SJSA1 (cell line): Measurements from ENCODE around the gene NLGN4Y. TPM values are rescaled to one million over a fixed set of nuclear protein-coding genes. Genes with fewer than 3 reads are reported as not detected.
"Not testable (repeated sequence)": the region's sequence is repeated elsewhere in the genome, so short reads cannot be mapped to it uniquely, and the experiment has no call there.

Experiments used
- DNase-seq, 2 experiments: peaks; one replicate each; pipeline ENCODE4 v3.0.0-alpha.2; 2015 to 2020; ENCODE audit warnings: low spot score in 2 of 2, low read depth in 1 of 2
- H3K27ac ChIP-seq: fragments of 250-450 bp; sonication (Bioruptor Pico); 2 replicates; pipeline ENCODE4 v1.5.1; 2020; ENCODE audit warnings: mild to moderate bottlenecking, moderate library complexity
- H3K27me3 ChIP-seq: fragments of 250-450 bp; sonication (Bioruptor Pico); replicated peaks from 2 replicates; pipeline ENCODE4 v1.5.1; 2020; ENCODE audit warnings: mild to moderate bottlenecking, moderate library complexity
- H3K36me3 ChIP-seq: fragments of 250-450 bp; sonication (Bioruptor Pico); 2 replicates; pipeline ENCODE4 v1.5.1; 2020; ENCODE audit warnings: mild to moderate bottlenecking
- H3K4me1 ChIP-seq: fragments of 250-450 bp; sonication (Bioruptor Pico); replicated peaks from 2 replicates; pipeline ENCODE4 v1.6.1; 2021; ENCODE audit warnings: mild to moderate bottlenecking
- H3K4me3 ChIP-seq: fragments of 250-450 bp; sonication (Bioruptor Pico); 2 replicates; pipeline ENCODE4 v1.5.1; 2020; ENCODE audit warnings: mild to moderate bottlenecking
- H3K9me3 ChIP-seq: fragments of 250-450 bp; sonication (Bioruptor Pico); replicated peaks from 2 replicates; pipeline ENCODE4 v1.5.1; 2020; ENCODE audit warnings: mild to moderate bottlenecking
- total RNA-seq: library from RNA; depleted of rRNA; stranded (reverse); fragments of >200 nt; shearing (Covaris generic); gene quantifications from 2 replicates; pipeline ENCODE4 v1.2.3, GENCODE V29; 2014

NLGN4Y gene
- total RNA-seq, 1 experiment from 2014 or later, result 12.4 TPM

DNA sequence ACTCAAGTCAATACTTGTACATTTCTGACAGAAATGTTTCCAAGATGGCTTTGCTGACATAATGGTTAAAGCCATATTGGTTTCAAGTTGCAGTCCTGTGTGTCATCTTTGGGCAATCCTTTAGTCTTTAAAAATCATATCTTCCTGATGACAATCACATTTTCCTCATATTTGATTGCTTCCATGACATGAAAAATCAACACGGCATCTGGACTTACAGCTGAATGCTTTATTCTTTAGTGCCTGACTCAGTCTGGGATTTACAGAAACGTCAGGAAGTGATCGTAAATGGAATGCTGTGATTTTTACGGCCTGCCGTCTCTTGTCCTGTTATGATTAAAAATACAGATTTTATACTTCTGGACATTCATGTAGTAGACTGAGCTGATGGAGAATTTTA is 304.2 kb downstream of the NLGN4Y start:
- H3K27ac ChIP-seq, result peak overlapping the region; percentile 78
- H3K4me1 ChIP-seq, result peaks cover 18% of the 10 kb centered on the region
- no peaks in the 10 kb centered on the region for H3K9me3 ChIP-seq
- no peaks in the 10 kb centered on the region for H3K27me3 ChIP-seq
- no peak overlapping the region for H3K4me3 ChIP-seq
- no peaks in the 10 kb centered on the region for H3K36me3 ChIP-seq
- DNase-seq, result peak; percentile 33 to 34

DNA sequence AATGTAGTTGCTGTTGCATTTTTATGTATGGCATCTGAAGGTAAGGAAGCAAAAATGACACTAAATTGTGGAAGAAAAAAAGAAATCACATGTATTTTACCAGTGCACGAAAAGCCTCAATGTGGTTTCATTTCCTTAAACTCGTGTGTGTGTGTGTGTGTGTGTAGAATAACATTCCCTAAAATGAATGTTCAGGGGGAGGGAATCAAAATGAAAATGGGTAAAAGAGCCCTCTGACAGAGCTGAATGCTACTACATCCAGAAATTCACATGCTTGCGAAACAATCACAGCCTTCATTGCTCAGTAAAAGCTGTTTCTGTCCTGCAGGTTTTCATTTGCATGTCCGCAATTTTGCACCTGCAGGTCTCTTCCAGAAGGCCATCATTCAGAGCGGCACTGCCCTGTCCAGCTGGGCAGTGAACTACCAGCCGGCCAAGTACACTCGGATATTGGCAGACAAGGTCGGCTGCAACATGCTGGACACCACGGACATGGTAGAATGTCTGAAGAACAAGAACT is 305.1 kb downstream of the NLGN4Y start:
- DNase-seq, result no peak
- Histone ChIP-seq H3K9me3 (no peaks in the 10 kb centered on the region), H3K27ac (peak overlapping the region; percentile 78), H3K4me3 (no peak overlapping the region), H3K4me1 (peaks cover 27% of the 10 kb centered on the region), H3K27me3 (no peaks in the 10 kb centered on the region), H3K36me3 (no peaks in the 10 kb centered on the region)

DNA sequence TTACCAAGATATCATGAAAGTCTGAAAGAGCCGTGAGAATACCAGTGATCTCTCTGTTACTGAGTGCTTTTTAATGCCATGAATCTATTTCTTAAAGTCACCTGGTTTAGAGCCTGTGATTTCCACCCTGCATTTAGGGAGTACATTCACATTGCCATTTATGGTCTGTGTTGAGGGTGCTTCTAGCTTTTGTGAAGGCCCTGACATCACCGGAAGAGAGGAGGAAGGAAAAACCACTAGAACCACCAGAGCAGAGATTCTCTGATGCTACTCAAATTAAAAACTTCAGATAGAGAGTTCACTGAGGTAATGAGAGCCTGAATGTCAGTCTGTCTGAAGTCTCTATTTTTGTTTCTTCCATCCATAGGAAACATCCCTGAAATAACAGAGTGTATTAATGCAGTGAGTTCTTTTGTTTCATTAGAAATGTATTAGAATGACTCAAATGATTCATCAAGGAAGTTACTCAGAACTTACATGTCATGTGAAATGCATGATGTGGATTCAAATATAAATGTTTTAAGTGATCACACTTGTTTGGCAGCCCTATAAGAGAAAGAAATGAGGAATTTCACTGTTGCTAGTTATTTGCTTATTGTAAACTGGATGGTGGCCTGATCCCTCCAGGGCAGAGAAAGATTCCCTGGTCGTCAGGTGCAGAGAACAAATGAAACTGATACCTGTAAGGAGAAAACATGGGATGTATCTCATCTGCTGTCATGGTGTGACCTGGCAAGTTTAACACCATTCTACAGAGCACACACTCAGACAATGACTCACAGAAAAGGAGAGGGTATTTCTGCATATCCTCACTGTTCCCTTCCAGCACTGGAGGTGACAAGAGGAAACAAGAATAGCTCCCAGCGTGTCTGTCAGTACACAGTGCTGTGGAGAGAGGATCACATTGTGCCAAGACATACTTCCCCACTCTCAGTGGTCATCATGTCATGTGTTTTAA is 310.1 kb downstream of the NLGN4Y start:
- Histone ChIP-seq H3K36me3 (no peaks in the 10 kb centered on the region), H3K9me3 (no peaks in the 10 kb centered on the region), H3K27me3 (no peaks in the 10 kb centered on the region), H3K27ac (peak overlapping the region; percentile 92), H3K4me3 (no peak overlapping the region), H3K4me1 (peaks cover 24% of the 10 kb centered on the region)
- peak; percentile 38 to 57 for DNase-seq

DNA sequence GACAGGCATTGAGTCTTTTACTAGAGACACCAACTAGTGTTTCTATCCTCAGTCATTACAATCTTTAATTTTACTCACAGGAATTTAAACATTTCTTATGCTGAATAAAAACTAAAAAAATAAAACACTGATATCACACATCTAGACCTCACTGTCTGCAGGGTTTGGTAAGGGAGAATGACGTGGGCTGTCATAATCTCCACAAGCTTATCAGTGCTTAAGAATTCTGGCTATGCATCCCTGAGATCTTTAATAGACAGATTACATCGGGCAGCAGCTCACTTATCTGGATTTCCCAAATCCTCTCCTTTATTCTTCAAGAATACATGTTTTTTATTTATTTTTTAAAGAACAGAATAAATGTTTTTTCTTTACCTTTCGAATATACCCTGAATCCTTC is 313.1 kb downstream of the NLGN4Y start:
- Histone ChIP-seq H3K36me3 (no peaks in the 10 kb centered on the region), H3K27ac (no peak overlapping the region), H3K9me3 (no peaks in the 10 kb centered on the region), H3K4me1 (peaks cover 24% of the 10 kb centered on the region), H3K4me3 (no peak overlapping the region), H3K27me3 (no peaks in the 10 kb centered on the region)
- no peak for DNase-seq

DNA sequence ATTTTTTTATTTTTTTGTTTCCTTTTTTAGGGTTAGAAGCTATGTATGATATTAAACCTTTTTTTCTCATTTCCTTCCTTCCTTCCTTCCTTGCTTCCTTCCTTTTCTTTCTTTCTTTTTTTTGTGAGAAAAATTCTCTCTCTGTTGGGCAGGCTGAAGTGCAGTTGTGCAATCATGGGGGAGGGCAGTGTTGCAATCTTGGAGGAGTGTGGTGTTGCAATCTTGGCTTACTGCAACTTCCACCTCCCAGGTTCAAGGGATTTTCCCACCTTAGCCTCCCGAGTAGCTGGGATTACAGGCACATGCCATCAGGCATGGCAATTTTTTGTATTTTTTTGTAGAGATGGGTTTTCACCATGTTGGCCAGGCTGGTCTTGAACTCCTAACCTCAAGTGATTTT is 326.4 kb downstream of the NLGN4Y start:
- H3K36me3 ChIP-seq, result no peaks in the 10 kb centered on the region
- H3K4me1 ChIP-seq, result no peaks in the 10 kb centered on the region
- no peak overlapping the region for H3K4me3 ChIP-seq
- H3K27me3 ChIP-seq, result no peaks in the 10 kb centered on the region
- H3K27ac ChIP-seq, result no peak overlapping the region
- DNase-seq, result no peak
- no peaks in the 10 kb centered on the region for H3K9me3 ChIP-seq

DNA sequence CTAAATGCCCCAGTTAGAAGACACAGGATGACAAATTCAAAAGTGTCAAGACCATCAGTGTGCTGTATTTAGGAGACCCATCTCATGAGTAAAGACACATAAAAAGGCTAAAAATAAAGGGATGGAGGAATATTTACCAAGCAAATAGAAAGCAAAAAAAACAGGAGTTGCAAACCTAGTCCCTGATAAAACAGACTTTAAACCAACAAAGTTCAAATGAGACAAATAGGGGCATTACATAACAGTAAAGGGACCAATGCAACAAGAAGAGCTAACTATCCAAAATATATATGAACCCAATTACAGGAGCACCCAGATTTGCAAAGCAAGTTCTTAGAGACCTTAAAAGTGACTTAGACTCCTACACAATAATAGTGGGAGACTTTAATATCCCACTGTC is 336.1 kb downstream of the NLGN4Y start:
- H3K27ac ChIP-seq, result no peak overlapping the region
- DNase-seq, result no peak
- H3K27me3 ChIP-seq, result no peaks in the 10 kb centered on the region
- no peaks in the 10 kb centered on the region for H3K4me1 ChIP-seq
- H3K9me3 ChIP-seq, result no peaks in the 10 kb centered on the region
- no peak overlapping the region for H3K4me3 ChIP-seq
- H3K36me3 ChIP-seq, result no peaks in the 10 kb centered on the region

DNA sequence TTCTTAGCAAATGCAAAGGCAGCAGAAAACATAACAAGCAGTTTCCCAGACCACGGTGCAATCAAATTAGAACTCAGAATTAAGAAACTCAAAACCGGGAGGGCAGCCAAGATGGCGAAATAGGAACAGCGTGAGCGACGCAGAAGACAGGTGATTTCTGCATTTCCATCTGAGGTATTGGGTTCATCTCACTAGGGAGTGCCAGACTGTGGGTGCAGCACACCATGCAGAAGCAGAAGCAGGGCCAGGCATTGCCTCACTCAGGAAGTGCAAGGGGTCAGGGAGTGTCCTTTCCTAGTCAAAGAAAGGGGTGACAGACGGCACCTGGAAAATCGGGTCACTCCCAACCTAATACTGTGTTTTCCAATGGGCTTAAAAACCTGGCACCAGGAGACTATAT is 336.7 kb downstream of the NLGN4Y start:
- not testable (repeated sequence) for DNase-seq, H3K27me3 ChIP-seq, H3K4me3 ChIP-seq, H3K36me3 ChIP-seq, H3K4me1 ChIP-seq, H3K27ac ChIP-seq, H3K9me3 ChIP-seq

DNA sequence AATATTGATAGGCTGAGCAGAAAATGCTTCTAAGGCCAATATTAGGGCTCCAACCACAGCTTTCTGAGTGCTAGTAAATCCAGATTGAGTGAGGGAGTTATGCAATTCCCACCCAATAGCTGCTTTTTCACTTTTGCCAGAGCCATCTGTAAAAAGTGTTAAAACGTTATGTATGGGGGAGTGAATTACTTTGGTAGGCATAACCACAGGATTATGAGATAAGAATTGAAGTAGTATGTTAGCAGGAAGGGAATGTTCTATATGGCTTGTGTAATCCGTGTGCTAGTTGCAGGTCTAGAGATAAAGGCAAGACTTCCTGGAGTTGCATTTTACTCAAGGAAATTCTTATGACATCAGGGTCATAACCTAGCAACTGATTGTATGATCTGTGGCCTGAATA is 347.6 kb downstream of the NLGN4Y start:
- H3K4me1 ChIP-seq, result no peaks in the 10 kb centered on the region
- H3K27me3 ChIP-seq, result no peaks in the 10 kb centered on the region
- no peak overlapping the region for H3K4me3 ChIP-seq
- DNase-seq, result no peak
- H3K9me3 ChIP-seq, result no peaks in the 10 kb centered on the region
- H3K27ac ChIP-seq, result no peak overlapping the region
- no peaks in the 10 kb centered on the region for H3K36me3 ChIP-seq
